ENCODE measurements around the gene PRDM4. TPM values are rescaled to one million over a fixed set of nuclear protein-coding genes. Genes with fewer than 3 reads are reported as not detected.

The PRDM4 gene
- polyA plus RNA-seq, 2 of the 4 experiments (the other 2 are of a cell fraction): 14.6 to 31.6 TPM

GRCh38 chr12:107780298-107780697, 19.4 kb upstream of the PRDM4 start:
- Histone ChIP-seq H3K4me1 (no peaks in the 10 kb centered on the region), H3K4me2 (no peak overlapping the region), H3K4me3 (no peak overlapping the region), H3K9me3 (no peaks in the 10 kb centered on the region), H3K27ac (no peak overlapping the region)
- FAIRE-seq (no peak), ATAC-seq (no peak), DNase-seq (ENCODE audit: low read depth in 1 of 2, low spot score in 1 of 2) (no peak)
- 20% methylated on average over 1 of the region's 1 CpG for WGBS (ENCODE audit: missing lambda C conversion rate)
- ChIA-PET CTCF (interaction anchor here (0.7 kb wide), 1 partner anchor 18 kb away, joined by 3 read pairs; no protein-coding TSS in a partner anchor), POLR2A (no interaction called here)
- TF ChIP-seq EHF (CRISPR knock-in tag; IDR thresholded peaks at IDR 0.05) (no peak), POLR2AphosphoS2 (conservative IDR thresholded peaks at IDR 0.05; ENCODE audit: low read length) (no peak), USF2 (IDR thresholded peaks at IDR 0.05) (no peak), HEYL (CRISPR knock-in tag; IDR thresholded peaks at IDR 0.05) (no peak), HMGXB4 (CRISPR knock-in tag; IDR thresholded peaks at IDR 0.05; ENCODE audit: borderline replicate concordance) (no peak), ZNF302 (CRISPR knock-in tag; IDR thresholded peaks at IDR 0.05) (no peak), ESRRA (IDR thresholded peaks at IDR 0.05; ENCODE audit: borderline replicate concordance, low read length) (no peak), GATA3 (IDR thresholded peaks at IDR 0.05; ENCODE audit: borderline replicate concordance) (no peak)

GRCh38 chr12:107779077-107779831, 18.3 kb upstream of the PRDM4 start:
- ATAC-seq (no peak), DNase-seq (ENCODE audit: low read depth in 1 of 2, low spot score in 1 of 2) (no peak), FAIRE-seq (no peak)
- Histone ChIP-seq H3K4me1 (no peaks in the 10 kb centered on the region), H3K9me3 (no peaks in the 10 kb centered on the region), H3K4me3 (no peak overlapping the region), H3K27ac (no peak overlapping the region), H3K4me2 (no peak overlapping the region)
- no peak for TF ChIP-seq CBX2 (IDR thresholded peaks at IDR 0.05; ENCODE audit: borderline replicate concordance, low read depth)
- TF ChIP-seq EHF (CRISPR knock-in tag; IDR thresholded peaks at IDR 0.05): no peak
- no peak for TF ChIP-seq EP300 (IDR thresholded peaks at IDR 0.05)
- TF ChIP-seq HDAC2 (IDR thresholded peaks at IDR 0.05): no peak
- TF ChIP-seq GATA3 (IDR thresholded peaks at IDR 0.05; ENCODE audit: borderline replicate concordance): no peak
- no peak for TF ChIP-seq RCOR1 (IDR thresholded peaks at IDR 0.05; ENCODE audit: low read depth, low read length)
- TF ChIP-seq RFX5 (IDR thresholded peaks at IDR 0.05): no peak
- no peak for TF ChIP-seq MAZ (IDR thresholded peaks at IDR 0.05; ENCODE audit: borderline replicate concordance, low read depth, low read length)
- no peak for TF ChIP-seq NPAS2 (CRISPR knock-in tag; IDR thresholded peaks at IDR 0.05; ENCODE audit: borderline replicate concordance)
- no peak for TF ChIP-seq ZFP36 (IDR thresholded peaks at IDR 0.05; ENCODE audit: borderline replicate concordance, partially characterized antibody)
- no peak for TF ChIP-seq HES2 (IDR thresholded peaks at IDR 0.05)
- TF ChIP-seq RARB (CRISPR knock-in tag; IDR thresholded peaks at IDR 0.05): no peak
- TF ChIP-seq HOXB5 (CRISPR knock-in tag; IDR thresholded peaks at IDR 0.05): no peak
- no peak for TF ChIP-seq RAD21 (conservative IDR thresholded peaks at IDR 0.05 in 1 of 2, IDR thresholded peaks at IDR 0.05 in 1 of 2)
- TF ChIP-seq HEYL (CRISPR knock-in tag; IDR thresholded peaks at IDR 0.05): no peak
- no peak for TF ChIP-seq MYC (IDR thresholded peaks at IDR 0.05; ENCODE audit: borderline replicate concordance, low read length)
- WGBS (ENCODE audit: missing lambda C conversion rate): 71% methylated on average over 7 of the region's 7 CpGs
- ChIA-PET POLR2A (no interaction called here), CTCF (no interaction called here)

Data from A549 (cell line).